ENCODE measurements around the gene CD151. TPM values are rescaled to one million over a fixed set of nuclear protein-coding genes. Genes with fewer than 3 reads are reported as not detected.

Gene CD151
- total RNA-seq, 1 donor from 2014 or later = 377 TPM

DNA sequence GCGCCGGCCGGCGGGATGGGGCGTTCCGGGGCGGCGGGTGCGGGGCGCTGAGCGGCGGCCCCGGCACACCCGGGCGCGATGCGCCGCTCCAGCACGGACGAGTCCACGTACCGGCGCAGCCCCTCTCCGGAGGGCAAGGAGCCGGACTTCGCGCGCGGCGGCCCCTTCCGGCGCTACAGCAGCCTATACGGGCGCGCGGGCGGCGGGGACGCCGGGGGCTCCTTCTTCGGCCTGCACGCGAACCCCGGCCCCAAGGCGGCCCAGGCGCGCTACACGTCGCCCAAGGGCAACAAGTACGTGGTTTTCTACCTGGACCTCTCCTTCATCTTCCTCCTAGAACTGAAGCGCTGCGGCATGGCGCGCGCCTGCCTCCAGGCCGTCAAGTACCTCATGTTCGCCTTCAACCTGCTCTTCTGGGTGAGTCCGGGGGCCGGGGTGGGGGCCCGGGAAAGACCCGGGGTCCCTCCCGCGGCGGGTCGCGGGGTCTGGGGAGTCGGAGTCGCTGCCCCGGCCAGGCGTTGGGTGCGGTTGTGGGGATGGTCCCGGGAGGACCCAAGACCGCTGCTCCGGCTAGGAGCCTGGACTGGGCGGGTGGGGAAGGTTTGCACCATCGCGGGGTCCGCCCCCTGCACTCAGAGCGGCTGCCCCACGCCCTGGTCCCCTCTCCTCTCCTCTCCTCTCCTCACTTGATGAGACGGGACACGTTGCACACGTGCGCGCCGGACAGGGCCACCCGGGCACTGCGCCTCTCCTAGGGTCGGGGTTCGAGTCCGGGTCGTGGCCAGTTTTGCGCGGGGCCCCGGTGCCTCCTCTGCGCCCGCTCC is 17.4 kb downstream of the CD151 start:
- H3K36me3 Mint-ChIP-seq (ENCODE audit: unreplicated experiment) = no peaks in the 10 kb centered on the region
- peak overlapping the region; percentile 62 for H3K4me3 Mint-ChIP-seq (ENCODE audit: unreplicated experiment)
- peaks cover 39% of the 10 kb centered on the region for H3K4me1 Mint-ChIP-seq (ENCODE audit: unreplicated experiment)
- H3K27ac Mint-ChIP-seq (ENCODE audit: unreplicated experiment) = no peak overlapping the region
- no peaks in the 10 kb centered on the region for H3K27me3 Mint-ChIP-seq (ENCODE audit: unreplicated experiment)
- DNase-seq (ENCODE audit: extremely low spot score, unreplicated experiment) = no peak
- H3K9me3 Mint-ChIP-seq (ENCODE audit: unreplicated experiment) = no peaks in the 10 kb centered on the region
- TF ChIP-seq, protein P1, sequence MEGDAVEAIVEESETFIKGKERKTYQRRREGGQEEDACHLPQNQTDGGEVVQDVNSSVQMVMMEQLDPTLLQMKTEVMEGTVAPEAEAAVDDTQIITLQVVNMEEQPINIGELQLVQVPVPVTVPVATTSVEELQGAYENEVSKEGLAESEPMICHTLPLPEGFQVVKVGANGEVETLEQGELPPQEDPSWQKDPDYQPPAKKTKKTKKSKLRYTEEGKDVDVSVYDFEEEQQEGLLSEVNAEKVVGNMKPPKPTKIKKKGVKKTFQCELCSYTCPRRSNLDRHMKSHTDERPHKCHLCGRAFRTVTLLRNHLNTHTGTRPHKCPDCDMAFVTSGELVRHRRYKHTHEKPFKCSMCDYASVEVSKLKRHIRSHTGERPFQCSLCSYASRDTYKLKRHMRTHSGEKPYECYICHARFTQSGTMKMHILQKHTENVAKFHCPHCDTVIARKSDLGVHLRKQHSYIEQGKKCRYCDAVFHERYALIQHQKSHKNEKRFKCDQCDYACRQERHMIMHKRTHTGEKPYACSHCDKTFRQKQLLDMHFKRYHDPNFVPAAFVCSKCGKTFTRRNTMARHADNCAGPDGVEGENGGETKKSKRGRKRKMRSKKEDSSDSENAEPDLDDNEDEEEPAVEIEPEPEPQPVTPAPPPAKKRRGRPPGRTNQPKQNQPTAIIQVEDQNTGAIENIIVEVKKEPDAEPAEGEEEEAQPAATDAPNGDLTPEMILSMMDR (IDR thresholded peaks at IDR 0.05) = no peak

GRCh38 chr11:850775-851763 is 18.3 kb downstream of the CD151 start:
- Mint-ChIP-seq H3K9me3 (ENCODE audit: unreplicated experiment) (no peaks in the 10 kb centered on the region), H3K4me3 (ENCODE audit: unreplicated experiment) (peak overlapping the region; percentile 62), H3K27ac (ENCODE audit: unreplicated experiment) (no peak overlapping the region), H3K4me1 (ENCODE audit: unreplicated experiment) (peaks cover 30% of the 10 kb centered on the region), H3K27me3 (ENCODE audit: unreplicated experiment) (no peaks in the 10 kb centered on the region), H3K36me3 (ENCODE audit: unreplicated experiment) (no peaks in the 10 kb centered on the region)
- TF ChIP-seq, protein P1 (IDR thresholded peaks at IDR 0.05) = no peak
- no peak for DNase-seq (ENCODE audit: extremely low spot score, unreplicated experiment)

DNA sequence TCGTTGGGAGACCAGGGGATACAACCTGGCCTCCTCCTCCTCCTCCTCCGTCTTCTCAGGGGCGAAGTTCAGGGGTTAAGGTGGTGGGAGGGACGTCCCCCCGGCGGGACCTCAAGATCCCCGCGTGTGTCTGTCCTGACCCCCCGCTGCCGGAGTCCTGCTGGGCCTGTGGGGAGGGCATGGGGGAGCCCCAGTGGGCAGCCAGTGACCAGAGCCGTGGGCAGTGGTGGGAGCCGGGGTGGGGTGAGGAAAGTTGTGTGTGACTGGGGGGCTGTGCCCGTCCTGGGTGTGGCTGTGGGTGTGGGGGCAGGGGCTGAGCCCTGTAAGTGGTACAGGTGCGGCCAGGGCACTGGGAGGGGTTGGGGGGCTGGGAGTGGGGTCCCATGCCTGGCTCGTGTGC is 20.0 kb downstream of the CD151 start:
- no peak for DNase-seq (ENCODE audit: extremely low spot score, unreplicated experiment)
- Mint-ChIP-seq H3K27me3 (ENCODE audit: unreplicated experiment) (no peaks in the 10 kb centered on the region), H3K36me3 (ENCODE audit: unreplicated experiment) (no peaks in the 10 kb centered on the region), H3K4me1 (ENCODE audit: unreplicated experiment) (peaks cover 20% of the 10 kb centered on the region), H3K4me3 (ENCODE audit: unreplicated experiment) (no peak overlapping the region), H3K9me3 (ENCODE audit: unreplicated experiment) (no peaks in the 10 kb centered on the region), H3K27ac (ENCODE audit: unreplicated experiment) (no peak overlapping the region)
- TF ChIP-seq, protein P1 (IDR thresholded peaks at IDR 0.05) = no peak

DNA sequence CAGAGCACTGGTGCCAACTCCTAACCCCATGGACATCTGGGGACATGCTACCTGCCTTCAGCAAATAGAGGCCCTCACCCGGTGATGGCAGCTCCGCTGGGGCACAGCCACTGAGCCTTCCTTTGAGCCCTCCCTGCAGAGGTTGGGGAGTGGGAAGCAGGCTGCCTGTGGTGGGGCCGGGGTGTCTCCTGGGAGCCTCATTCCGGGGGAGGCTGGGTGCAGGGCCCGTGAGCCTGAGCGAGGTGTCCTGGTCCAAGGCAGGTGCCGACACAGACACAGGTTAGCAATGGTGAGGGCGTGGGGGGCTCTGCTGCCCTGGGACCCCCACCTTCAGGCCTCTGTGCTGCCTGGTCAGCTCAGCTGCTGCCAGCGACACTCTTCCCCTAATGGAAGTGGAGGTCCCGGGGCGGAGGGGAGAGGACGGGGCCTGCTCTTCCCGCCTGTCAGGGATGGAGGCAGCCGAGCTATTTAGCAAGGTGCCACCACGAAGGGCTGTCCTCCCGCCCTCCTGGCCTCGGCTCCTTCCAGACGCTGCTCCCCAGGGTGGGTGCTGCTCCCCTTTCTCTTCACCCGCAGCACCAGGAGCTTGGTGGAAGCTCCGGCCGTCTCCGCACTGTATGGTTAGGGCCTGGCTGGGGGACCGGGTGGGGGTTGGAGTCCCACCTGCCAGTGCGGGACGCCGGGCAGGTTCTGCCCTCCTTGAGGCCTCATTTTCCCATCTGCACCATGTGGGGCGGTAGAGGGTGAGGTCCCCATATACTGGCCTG is 21.1 kb downstream of the CD151 start:
- peaks cover 15% of the 10 kb centered on the region for H3K4me1 Mint-ChIP-seq (ENCODE audit: unreplicated experiment)
- no peaks in the 10 kb centered on the region for H3K9me3 Mint-ChIP-seq (ENCODE audit: unreplicated experiment)
- no peaks in the 10 kb centered on the region for H3K27me3 Mint-ChIP-seq (ENCODE audit: unreplicated experiment)
- H3K27ac Mint-ChIP-seq (ENCODE audit: unreplicated experiment) = no peak overlapping the region
- no peak for DNase-seq (ENCODE audit: extremely low spot score, unreplicated experiment)
- H3K36me3 Mint-ChIP-seq (ENCODE audit: unreplicated experiment) = no peaks in the 10 kb centered on the region
- TF ChIP-seq, protein P1 (IDR thresholded peaks at IDR 0.05) = no peak
- no peak overlapping the region for H3K4me3 Mint-ChIP-seq (ENCODE audit: unreplicated experiment)
